Measurements from ENCODE around the gene TADA3. TPM values are rescaled to one million over a fixed set of nuclear protein-coding genes. Genes with fewer than 3 reads are reported as not detected.

Gene TADA3
- total RNA-seq, 4 donors from 2014 or later, result 38.0 to 63.6 (median 55.7) TPM

DNA sequence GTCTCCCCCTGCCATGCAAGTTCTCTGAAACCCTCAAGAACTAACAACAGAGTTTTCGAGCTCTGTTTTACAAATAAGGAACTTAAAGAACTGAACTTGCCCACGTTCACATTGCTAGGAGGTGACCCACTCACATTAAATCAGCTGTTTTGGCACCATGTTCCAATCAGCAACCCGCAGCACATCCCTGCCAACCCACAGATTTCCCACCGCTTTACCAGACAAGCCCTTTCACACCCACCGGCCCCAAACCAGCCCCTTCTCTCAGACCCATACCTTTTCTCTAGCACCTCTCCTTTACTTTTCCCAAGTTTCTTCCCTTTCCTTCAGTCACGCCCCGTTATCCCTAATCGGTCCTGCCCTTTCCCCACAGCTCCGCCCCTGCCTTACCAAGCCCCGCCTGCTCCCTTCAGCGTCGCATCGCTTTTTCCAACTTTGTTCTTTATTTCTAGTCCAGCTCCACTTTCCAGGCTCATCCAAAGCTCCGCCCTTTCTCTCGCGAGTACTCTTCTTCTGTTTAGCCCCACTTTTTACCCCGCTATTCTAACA lies 61.5 kb downstream of the TADA3 start:
- no peak for DNase-seq
- Histone ChIP-seq H3K27ac (peak overlapping the region; percentile 90 to 97 (median 92)), H3K9me3 (no peaks in the 10 kb centered on the region), H3K36me3 (peaks cover 0 to 18% (median 0%) of the 10 kb centered on the region in 3 donors), H3K27me3 (no peaks in the 10 kb centered on the region), H3K4me1 (peaks cover 0 to 17% (median 5%) of the 10 kb centered on the region in 4 donors), H3K4me3 (peak overlapping the region; percentile 81 to 100 (median 88))
- TF ChIP-seq POLR2A (IDR thresholded peaks at IDR 0.05), result no peak
- TF ChIP-seq, protein P1, sequence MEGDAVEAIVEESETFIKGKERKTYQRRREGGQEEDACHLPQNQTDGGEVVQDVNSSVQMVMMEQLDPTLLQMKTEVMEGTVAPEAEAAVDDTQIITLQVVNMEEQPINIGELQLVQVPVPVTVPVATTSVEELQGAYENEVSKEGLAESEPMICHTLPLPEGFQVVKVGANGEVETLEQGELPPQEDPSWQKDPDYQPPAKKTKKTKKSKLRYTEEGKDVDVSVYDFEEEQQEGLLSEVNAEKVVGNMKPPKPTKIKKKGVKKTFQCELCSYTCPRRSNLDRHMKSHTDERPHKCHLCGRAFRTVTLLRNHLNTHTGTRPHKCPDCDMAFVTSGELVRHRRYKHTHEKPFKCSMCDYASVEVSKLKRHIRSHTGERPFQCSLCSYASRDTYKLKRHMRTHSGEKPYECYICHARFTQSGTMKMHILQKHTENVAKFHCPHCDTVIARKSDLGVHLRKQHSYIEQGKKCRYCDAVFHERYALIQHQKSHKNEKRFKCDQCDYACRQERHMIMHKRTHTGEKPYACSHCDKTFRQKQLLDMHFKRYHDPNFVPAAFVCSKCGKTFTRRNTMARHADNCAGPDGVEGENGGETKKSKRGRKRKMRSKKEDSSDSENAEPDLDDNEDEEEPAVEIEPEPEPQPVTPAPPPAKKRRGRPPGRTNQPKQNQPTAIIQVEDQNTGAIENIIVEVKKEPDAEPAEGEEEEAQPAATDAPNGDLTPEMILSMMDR (IDR thresholded peaks at IDR 0.05), result peak in 1 of 6 experiments; percentile 1

Other genes with a start within 250 kb of the TADA3 start
- under 1 TPM in 1 of 4 donors, not detected in 3; 0.54 TPM for gene LHFPL4, start 238.7 kb downstream of the TADA3 start, total RNA-seq
- 10 to 100 TPM; 37.1 to 41.7 (median 38.3) TPM for gene MTMR14, start 143.0 kb downstream of the TADA3 start, total RNA-seq
- gene CPNE9, start 88.6 kb downstream of the TADA3 start, total RNA-seq, result not detected
- 10 to 100 TPM; 16.8 to 43.7 (median 25.6) TPM for gene BRPF1, start 60.7 kb downstream of the TADA3 start, total RNA-seq
- 100 to 1,000 TPM in 1 of 4 donors, 10 to 100 TPM in 3; 51.2 to 163 (median 74.1) TPM for gene OGG1, start 42.5 kb downstream of the TADA3 start, total RNA-seq
- 10 to 100 TPM in 2 of 4 donors, 1 to 10 TPM in 2; 5.6 to 51.2 (median 10.4) TPM for gene CAMK1, start 22.5 kb downstream of the TADA3 start, total RNA-seq
- 100 to 1,000 TPM; 111 to 165 (median 135) TPM for gene ARPC4, start 609 bp upstream of the TADA3 start, total RNA-seq
- gene TTLL3, start 17.8 kb upstream of the TADA3 start, total RNA-seq, result 100 to 1,000 TPM in 3 of 4 donors, 10 to 100 TPM in 1; 42.4 to 594 (median 143) TPM
- 10 to 100 TPM; 29.7 to 43.1 (median 38.5) TPM for gene RPUSD3, start 51.5 kb upstream of the TADA3 start, total RNA-seq
- 100 to 1,000 TPM in 3 of 4 donors, 10 to 100 TPM in 1; 27.2 to 510 (median 253) TPM for gene CIDEC, start 87.8 kb upstream of the TADA3 start, total RNA-seq
- gene JAGN1, start 98.1 kb upstream of the TADA3 start, total RNA-seq, result 10 to 100 TPM; 23.9 to 46.5 (median 41.9) TPM
- 100 to 1,000 TPM in 2 of 4 donors, 10 to 100 TPM in 2; 11.6 to 160 (median 109) TPM for gene IL17RE, start 110.4 kb upstream of the TADA3 start, total RNA-seq
- 100 to 1,000 TPM in 3 of 4 donors, 10 to 100 TPM in 1; 22.3 to 125 (median 123) TPM for gene IL17RC, start 124.6 kb upstream of the TADA3 start, total RNA-seq
- 10 to 100 TPM; 21.9 to 45.6 (median 34.4) TPM for gene CRELD1, start 141.4 kb upstream of the TADA3 start, total RNA-seq
- gene PRRT3, start 159.9 kb upstream of the TADA3 start, total RNA-seq, result 10 to 100 TPM in 1 of 4 donors, 1 to 10 TPM in 3; 1.9 to 13.2 (median 3.6) TPM
- 10 to 100 TPM; 23.9 to 42.2 (median 32.8) TPM for gene EMC3, start 194.4 kb upstream of the TADA3 start, total RNA-seq
- 10 to 100 TPM in 1 of 4 donors, 1 to 10 TPM in 3; 4.6 to 38.0 (median 7.7) TPM for gene FANCD2, start 234.0 kb upstream of the TADA3 start, total RNA-seq

All from Peyer's patch (tissue), 4 donors.